GM19238 (cell line): Measurements from ENCODE around the gene KLF2.

Source experiments
- DNase-seq: peaks from one replicate; pipeline ENCODE4 v3.0.0; 2011; ENCODE audit warnings: low spot score; ENCODE audit not compliant: insufficient read length

The KLF2 gene

DNA sequence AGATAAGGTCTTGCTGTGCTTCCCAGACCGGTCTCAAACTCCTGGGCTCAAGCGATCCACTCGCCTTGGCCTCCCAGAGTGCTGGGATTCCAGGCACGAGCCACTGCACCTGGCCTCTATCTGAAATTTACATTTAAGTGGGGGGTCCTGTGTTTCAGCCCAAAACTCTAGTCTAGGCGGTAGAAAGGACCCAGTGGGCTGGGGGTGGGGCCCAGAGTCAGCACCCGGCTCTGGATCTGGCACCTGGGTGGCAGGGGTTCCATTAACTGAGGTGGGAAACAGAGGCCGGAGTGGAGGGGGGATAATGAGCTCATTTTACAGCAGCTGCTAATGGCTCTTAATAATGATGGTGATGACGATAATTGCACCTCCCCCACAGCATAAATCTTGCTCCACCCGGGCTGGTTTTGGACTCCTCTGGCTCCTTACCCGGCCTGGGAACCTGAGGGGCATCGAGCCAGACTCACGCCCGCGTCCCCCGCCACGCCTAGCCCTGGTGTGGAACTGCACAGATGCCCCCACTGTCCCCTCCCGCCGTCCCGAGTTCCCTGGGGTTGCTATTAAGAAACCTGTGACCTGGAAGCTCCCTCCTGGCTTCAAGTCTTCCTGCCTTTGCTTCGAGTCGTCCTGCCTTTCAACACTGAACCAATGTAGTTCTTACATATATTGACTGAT, 17.8 kb upstream of the KLF2 start:
- DNase-seq = no peak

DNA sequence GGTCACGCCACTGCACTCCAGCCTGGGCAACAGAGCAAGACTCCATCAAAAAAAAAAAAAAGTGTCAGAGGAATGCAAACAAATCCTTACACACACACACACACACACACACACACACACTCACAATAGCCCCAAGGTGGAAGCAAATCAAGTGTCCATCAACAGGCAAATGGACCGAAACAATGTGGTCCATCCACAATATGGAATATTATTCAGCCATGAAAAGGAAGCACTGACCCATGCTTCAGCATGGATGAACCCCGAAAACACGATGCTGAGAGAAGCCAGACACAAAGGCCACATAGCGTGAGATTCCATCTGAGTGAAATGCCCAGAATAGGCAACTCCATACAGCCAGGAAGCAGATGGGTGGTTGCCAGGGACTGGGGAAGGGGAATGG, 16.5 kb upstream of the KLF2 start:
- DNase-seq = no peak

DNA sequence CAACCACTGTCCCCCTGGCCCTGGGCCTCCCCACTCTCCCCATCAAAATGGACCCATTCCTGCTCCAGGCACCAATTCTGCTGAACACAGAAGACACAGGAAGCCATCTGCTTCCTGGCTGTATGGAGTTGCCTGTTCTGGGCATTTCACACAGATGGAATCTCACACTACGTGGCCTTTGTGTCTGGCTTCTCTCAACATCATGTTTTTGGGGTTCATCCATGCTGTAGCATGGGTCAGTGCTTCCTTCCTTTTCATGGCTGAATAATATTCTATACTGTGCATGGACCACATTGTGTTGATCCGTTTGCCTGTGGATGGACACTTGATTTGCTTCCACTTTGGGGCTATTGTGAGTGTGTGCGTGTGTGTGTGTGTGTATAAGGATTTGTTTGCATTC, 15.0 kb upstream of the KLF2 start:
- DNase-seq = no peak

DNA sequence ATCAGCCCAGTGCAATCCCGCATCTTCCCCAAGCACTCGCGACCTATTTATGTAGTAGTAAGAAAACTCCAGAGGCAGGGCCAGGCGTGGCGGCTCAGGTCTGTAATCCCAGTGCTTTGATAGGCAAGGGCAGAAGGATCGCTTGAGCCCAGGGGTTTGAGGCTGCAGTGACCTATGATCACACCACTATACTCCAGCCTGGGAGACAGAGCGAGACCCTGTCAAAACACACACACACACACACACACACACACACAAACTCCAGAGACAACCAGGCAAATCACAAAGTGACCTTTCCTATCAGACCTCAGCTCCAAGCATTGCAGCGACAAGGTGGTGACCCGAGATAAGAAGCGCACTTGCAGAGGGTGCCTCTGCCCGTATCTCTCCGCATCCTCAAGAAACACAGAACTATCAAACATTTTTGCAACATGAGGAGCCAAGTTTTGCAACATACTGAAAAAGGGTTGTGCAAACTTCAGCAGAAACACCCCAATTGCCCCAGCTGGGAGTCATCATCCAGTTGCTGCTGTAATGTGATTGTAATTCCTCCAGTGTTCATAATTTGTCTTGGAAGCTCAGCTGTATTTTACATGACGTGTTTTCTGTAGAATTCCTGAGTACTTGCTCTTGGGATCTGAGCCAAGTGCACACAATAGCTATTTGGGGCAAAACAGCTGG, 8.7 kb upstream of the KLF2 start:
- no peak for DNase-seq

DNA sequence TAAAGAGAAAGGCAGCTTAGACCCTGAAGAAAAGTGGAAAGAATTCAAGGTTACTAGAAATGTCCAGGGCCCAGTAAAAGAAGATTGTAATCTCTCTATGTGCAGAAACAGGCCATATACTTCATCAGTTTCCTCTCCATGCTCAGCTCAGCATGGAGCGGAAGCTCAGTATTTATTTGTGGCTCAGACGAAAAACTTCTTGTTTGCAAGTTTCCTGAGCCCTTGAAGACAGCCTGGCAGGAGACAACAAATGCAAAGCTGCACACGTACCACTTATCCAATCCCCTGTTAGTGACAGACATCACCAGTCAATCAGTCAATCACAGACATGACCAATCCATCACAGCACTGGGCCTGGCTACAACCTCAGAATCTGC, 8.1 kb upstream of the KLF2 start:
- DNase-seq = no peak

GRCh38 chr19:16319481-16319880, 5.1 kb upstream of the KLF2 start:
- no peak for DNase-seq

- no peak for DNase-seq
These were observed 3.6 kb upstream of the KLF2 start for GRCh38 chr19:16320987-16321386.

- no peak for DNase-seq
These were observed 518 bp downstream of the KLF2 start for GRCh38 chr19:16325161-16325527.

- no peak for DNase-seq
These were observed 1.2 kb downstream of the KLF2 start for GRCh38 chr19:16325641-16326400.

DNA sequence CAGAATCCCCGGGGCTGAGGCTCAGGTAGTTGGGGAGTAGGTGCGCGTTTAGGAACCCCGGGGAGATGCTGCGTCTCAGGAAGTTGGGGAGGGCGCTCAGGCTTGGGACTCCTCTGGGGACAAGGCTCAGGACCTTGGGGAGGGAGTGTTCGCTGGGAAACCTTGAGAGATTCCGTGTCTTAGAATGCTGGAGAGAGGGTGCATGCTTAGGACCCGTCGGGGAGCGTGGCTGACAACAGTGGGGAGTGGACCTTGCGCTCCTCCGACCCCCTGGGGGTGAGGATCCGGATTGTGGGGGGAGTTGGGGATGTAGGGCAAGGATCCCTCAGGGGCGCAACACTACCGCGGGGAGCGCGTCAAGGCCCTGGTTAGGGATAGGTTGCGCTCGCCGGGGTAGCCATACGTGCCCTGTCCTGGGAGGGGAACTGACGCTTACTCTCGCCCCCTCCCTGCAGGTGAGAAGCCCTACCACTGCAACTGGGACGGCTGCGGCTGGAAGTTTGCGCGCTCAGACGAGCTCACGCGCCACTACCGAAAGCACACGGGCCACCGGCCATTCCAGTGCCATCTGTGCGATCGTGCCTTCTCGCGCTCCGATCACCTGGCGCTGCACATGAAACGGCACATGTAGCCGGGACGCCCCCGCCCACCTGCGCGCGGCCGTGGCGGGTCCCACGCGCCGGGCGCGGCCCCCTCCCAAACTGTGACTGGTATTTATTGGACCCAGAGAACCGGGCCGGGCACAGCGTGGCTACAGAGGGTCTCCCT, 2.0 kb downstream of the KLF2 start:
- DNase-seq = no peak

DNA sequence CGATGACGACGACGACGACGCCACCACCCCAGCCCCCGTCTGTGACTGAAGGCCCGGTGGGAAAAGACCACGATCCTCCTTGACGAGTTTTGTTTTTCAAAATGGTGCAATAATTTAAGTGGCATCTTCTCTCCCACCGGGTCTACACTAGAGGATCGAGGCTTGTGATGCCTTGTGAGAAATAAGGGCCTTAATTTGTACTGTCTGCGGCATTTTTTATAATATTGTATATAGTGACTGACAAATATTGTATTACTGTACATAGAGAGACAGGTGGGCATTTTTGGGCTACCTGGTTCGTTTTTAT, 2.5 kb downstream of the KLF2 start:
- no peak for DNase-seq

GRCh38 chr19:16327501-16327900, 2.9 kb downstream of the KLF2 start:
- DNase-seq = no peak

DNA sequence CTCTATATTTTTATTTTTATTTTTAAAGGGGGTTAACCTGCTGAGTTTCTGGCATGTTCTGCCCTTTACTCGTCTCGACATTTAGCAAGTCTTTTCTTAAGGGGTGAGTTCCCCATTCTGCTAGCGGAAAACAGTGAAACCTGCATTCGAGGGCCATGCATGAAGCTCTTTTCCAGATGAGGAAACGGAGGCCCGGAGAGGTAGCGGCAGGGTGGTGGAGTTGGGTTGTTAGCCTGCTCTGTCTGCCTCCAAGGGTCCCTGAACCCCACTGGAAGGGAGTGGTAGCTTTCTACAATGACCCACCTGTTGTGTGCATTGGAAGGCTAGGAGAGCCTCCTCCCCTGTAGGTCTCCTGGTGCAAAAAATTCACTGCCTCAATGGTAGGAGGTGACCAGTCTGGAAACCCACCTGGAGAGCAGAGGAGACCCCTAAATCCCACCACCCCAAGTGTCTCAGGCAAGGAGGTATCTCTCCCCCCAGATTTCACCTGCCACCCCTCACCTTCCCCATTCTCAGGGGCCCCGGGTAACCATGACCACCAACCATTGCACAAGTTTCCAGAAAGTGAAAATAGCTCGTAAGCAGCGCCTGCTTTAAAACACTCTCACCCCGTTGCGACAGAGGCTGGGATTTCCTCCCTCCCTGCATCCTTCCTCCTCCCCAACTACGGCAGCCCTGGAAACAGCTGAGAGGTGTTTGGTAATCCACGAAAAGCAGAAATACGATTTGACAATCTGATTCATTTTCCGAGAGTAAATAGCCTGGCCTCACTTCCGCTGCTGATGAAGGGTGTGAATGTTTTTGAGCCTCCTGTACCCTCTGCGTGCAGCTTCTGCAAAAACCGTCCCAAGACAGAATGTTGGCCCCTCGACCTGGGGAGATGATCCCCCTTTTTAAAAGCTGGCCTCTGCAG, 3.5 kb downstream of the KLF2 start:
- DNase-seq = no peak

DNA sequence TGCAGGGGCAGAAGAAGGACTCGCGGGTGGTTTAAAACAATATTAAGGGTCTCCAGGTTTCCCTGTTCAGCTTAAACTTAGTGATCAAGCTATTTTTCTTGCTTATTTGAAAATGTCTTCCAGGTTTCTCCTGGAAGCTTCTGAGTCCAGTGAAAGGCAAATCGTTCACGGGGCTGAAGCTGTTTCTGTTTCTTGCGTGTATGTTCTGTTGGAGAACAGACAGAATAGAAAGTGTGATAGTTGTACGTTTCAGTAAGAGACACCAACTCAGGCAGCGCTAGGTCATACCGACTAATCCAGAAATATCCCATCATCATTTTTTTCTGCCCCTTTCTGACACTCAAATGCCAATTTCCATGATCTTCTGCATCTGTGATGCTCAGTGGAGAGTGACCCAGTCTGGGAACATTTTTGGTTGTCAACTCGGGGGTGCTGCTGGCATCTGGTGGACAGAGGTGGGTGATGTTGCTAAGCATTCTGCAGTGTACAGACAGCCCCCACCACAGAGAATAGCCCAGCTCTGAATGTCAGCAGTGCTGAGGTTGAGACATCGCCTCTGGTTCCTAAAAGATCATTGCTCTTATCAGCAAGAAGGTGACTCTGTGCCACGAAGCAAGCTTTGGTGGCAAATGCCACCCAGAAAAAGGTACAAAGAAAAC, 4.3 kb downstream of the KLF2 start:
- DNase-seq = no peak

DNA sequence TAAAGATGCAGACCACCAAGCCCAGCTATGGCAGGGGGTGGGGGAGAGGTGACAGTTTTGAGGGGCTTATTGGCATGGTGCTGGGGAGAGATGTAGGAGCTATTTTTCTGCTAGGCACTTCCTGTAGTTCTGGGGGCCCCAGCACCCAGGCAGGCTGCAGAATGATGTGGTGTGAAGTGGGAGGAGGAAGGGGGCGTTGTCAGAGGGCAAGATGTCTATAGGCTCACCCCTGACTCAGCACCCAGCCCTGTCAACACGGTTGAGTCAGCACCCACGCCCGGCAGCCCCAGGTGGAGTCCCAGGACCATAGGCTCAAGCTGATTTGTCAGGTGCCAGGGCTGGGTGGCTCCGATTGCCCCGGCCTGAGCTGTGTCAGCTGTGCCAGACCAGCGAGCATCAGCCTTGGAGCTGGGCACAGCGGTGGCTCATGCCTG, 5.8 kb downstream of the KLF2 start:
- DNase-seq = no peak

DNA sequence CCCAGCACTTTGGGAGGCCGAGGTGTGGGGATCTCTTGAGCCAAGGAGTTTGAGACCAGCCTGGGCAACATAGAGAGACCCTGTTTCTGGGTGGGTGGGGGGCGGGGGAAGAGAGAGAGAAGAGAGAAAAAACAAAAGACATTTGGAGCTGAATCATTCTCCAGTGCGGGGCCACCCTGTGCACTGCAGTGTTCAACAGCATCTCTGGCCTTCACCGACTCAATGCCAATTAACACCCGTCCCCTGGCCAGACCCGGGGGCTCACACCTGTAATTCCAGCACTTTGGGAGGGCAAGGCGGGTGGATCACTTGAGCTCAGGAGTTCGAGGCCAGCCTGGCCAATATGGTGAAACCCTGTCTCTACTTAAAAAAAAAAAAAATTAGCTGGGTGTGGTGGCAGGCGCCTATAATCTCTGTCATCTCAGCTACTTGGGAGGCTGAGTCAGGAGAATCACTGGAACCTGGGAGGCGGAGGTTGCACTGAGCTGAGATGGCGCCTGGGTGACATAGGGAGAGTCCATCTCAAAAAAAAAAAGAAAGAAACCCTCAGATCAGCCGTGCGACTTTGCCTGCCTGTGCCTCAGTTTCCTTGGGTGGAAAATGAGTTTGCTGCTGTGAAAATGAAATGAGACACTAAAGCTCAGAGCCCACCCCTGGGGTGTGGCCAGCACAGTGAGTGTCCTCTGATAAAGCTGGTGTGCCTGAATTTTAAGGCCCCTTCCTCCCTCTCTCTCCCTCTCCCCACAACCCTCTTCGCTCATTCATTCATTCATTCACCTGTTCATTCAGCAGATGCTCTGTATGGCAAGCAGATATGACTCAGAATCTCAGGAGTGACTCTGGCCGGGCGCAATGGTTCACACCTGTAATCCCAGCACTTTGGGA, 6.4 kb downstream of the KLF2 start:
- no peak for DNase-seq

DNA sequence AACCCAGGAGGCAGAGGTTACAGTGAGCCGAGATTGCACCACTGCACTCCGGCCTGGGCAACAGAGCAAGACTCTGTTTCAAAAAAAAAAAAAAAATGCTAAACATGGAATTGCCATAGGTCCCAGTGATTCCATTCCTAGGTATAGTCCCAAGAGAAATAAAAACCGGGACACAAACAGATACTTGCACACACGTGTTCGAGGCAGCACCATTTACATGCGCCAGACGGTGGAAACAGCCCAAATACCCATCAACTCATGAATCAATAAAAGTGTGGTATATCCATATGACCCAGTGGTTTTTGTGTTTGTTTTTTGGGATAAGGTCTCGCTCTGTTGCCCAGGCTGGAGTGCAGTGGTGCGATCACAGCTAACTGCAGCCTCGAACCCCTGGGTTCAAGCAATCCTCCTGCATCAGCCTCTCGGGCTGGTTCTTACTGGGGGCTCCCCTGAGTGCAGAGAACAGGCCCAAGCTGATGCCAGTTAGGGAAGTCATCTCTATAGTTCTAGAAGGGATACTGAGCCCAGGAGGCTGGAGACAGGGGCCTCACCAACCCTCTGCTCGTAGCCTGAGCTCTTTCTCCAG, 8.5 kb downstream of the KLF2 start:
- no peak for DNase-seq

DNA sequence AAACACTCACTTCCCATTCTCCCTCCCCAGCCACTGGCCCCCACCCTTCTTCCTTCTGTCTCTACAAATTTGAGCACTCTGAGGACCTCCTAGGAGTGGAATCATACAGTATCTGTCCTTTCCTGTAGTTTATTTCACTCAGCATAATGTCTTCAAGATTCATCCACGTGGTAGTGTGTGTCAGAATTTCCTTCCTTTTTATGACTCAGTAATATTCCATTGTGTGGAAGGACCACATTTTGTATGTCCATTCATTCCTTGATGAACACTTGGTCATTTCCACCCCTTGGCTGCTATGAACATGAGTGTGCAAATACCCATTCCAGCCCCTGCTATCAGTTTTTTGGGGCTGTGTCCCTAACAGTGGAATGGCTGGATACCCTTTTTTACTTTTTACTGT, 9.8 kb downstream of the KLF2 start:
- DNase-seq = no peak

DNA sequence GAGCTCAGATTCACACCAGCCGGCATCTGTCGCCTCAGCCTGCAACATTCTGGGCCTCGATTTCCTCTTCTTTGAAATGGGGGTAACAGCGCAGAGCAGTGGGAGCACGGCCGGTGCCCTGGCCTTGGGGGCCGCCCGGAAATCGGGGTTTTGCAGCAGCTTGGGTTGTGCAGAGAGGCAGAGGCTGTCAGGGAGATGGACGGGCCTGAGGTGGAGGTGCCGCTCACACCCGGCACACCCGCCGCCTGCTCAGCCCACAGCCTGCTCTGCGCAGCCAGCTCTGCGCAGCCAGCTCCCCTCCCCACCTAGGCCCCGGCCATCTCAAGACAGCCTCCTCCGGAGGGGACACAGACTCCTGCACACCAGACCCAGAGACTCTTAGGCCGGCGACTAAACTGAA, 10.6 kb downstream of the KLF2 start:
- DNase-seq = no peak
